ENCODE data around the gene PLXDC2.

DNA sequence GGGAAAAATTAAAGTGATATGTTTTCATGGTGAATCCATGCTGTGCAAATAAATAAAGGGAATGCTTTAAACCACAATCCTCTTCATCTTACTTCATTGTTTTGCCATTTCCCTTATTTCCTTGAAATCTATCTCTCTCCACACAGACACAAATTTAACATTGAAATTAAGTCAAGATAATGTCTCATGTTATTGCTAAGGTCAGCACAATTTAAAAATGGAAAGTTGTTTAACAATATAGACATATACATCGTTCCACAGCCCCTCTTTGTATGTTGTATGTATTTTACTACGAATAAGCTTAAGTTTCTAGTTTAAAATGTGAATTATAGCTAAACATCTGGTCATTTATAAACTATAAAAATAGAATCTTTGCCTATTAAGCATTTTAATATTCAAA lies 256.9 kb downstream of the PLXDC2 start:
- TF ChIP-seq, protein P1, sequence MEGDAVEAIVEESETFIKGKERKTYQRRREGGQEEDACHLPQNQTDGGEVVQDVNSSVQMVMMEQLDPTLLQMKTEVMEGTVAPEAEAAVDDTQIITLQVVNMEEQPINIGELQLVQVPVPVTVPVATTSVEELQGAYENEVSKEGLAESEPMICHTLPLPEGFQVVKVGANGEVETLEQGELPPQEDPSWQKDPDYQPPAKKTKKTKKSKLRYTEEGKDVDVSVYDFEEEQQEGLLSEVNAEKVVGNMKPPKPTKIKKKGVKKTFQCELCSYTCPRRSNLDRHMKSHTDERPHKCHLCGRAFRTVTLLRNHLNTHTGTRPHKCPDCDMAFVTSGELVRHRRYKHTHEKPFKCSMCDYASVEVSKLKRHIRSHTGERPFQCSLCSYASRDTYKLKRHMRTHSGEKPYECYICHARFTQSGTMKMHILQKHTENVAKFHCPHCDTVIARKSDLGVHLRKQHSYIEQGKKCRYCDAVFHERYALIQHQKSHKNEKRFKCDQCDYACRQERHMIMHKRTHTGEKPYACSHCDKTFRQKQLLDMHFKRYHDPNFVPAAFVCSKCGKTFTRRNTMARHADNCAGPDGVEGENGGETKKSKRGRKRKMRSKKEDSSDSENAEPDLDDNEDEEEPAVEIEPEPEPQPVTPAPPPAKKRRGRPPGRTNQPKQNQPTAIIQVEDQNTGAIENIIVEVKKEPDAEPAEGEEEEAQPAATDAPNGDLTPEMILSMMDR (IDR thresholded peaks at IDR 0.05): no peak
- TF ChIP-seq POLR2A (IDR thresholded peaks at IDR 0.05): no peak
